ENCODE measurements around the gene VENTX. TPM values are rescaled to one million over a fixed set of nuclear protein-coding genes. Genes with fewer than 3 reads are reported as not detected.

The VENTX gene
- total RNA-seq, result under 1 TPM; 0.07 to 0.12 TPM

GRCh38 chr10:133237588-133238465, at the start of gene VENTX:
Gene VENTX (plus strand): TSS chr10:133237855. CDS start chr10:133237915, 60 bp downstream.
- Mint-ChIP-seq H3K4me1 (ENCODE audit: low read depth) (peaks cover 25% of the 10 kb centered on the region), H3K36me3 (no peaks in the 10 kb centered on the region), H3K27me3 (peaks cover 48% of the 10 kb centered on the region), H3K4me3 (no peak within 1 kb of the TSS), H3K9me3 (no peaks in the 10 kb centered on the region), H3K27ac (no peak within 1 kb of the TSS)
- ChIA-PET POLR2A (no interaction called here), CTCF (no interaction called here)
- no peak for DNase-seq
- intact Hi-C loops (cut with micrococcal nuclease), result no loop called here

GRCh38 chr10:133187906-133188681, 49.6 kb upstream of the VENTX start:
- DNase-seq, result no peak
- POLR2A ChIA-PET, result no interaction called here
- H3K4me1 Mint-ChIP-seq (ENCODE audit: low read depth), result no peaks in the 10 kb centered on the region
- no peak overlapping the region for H3K27ac Mint-ChIP-seq
- H3K9me3 Mint-ChIP-seq, result no peaks in the 10 kb centered on the region
- no peaks in the 10 kb centered on the region for H3K36me3 Mint-ChIP-seq
- no peak overlapping the region for H3K4me3 Mint-ChIP-seq
- intact Hi-C loops (cut with micrococcal nuclease), result no loop called here
- CTCF ChIA-PET, result no interaction called here
- no peaks in the 10 kb centered on the region for H3K27me3 Mint-ChIP-seq

- intact Hi-C loops (cut with micrococcal nuclease), result no loop called here
- no peaks in the 10 kb centered on the region for H3K4me1 Mint-ChIP-seq (ENCODE audit: low read depth)
- CTCF ChIA-PET, result no interaction called here
Observed at GRCh38 chr10:133189256-133189655, 48.4 kb upstream of the VENTX start.

GRCh38 chr10:133189726-133190125, 47.9 kb upstream of the VENTX start:
- no peak overlapping the region for H3K4me3 Mint-ChIP-seq
- no peaks in the 10 kb centered on the region for H3K36me3 Mint-ChIP-seq
- H3K27ac Mint-ChIP-seq, result no peak overlapping the region
- H3K27me3 Mint-ChIP-seq, result no peaks in the 10 kb centered on the region
- CTCF ChIA-PET, result no interaction called here
- peaks cover 4% of the 10 kb centered on the region for H3K9me3 Mint-ChIP-seq
- H3K4me1 Mint-ChIP-seq (ENCODE audit: low read depth), result no peaks in the 10 kb centered on the region
- POLR2A ChIA-PET, result no interaction called here
- intact Hi-C loops (cut with micrococcal nuclease), result no loop called here
- no peak for DNase-seq

More at GRCh38 chr10:133189256-133189655, 48.4 kb upstream of the VENTX start:
- H3K9me3 Mint-ChIP-seq, result peaks cover 4% of the 10 kb centered on the region
- no peak overlapping the region for H3K4me3 Mint-ChIP-seq
- POLR2A ChIA-PET, result no interaction called here
- no peaks in the 10 kb centered on the region for H3K36me3 Mint-ChIP-seq
- no peak for DNase-seq
- H3K27ac Mint-ChIP-seq, result no peak overlapping the region
- H3K27me3 Mint-ChIP-seq, result no peaks in the 10 kb centered on the region

- no peaks in the 10 kb centered on the region for H3K4me1 Mint-ChIP-seq (ENCODE audit: low read depth)
- peaks cover 4% of the 10 kb centered on the region for H3K9me3 Mint-ChIP-seq
- ChIA-PET POLR2A (no interaction called here), CTCF (no interaction called here)
- no peak overlapping the region for H3K27ac Mint-ChIP-seq
- H3K4me3 Mint-ChIP-seq, result no peak overlapping the region
- H3K27me3 Mint-ChIP-seq, result no peaks in the 10 kb centered on the region
- no peak for DNase-seq
- H3K36me3 Mint-ChIP-seq, result no peaks in the 10 kb centered on the region
- intact Hi-C loops (cut with micrococcal nuclease), result no loop called here
Observed at GRCh38 chr10:133190225-133190624, 47.4 kb upstream of the VENTX start.

GRCh38 chr10:133191651-133192050, 46.0 kb upstream of the VENTX start:
- Mint-ChIP-seq H3K36me3 (no peaks in the 10 kb centered on the region), H3K27ac (no peak overlapping the region), H3K9me3 (peaks cover 4% of the 10 kb centered on the region), H3K4me1 (ENCODE audit: low read depth) (no peaks in the 10 kb centered on the region), H3K4me3 (no peak overlapping the region), H3K27me3 (no peaks in the 10 kb centered on the region)
- ChIA-PET POLR2A (no interaction called here), CTCF (no interaction called here)
- intact Hi-C loops (cut with micrococcal nuclease), result no loop called here
- no peak for DNase-seq

- no peak overlapping the region for H3K27ac Mint-ChIP-seq
- no peak for DNase-seq
- H3K9me3 Mint-ChIP-seq, result peaks cover 4% of the 10 kb centered on the region
- H3K36me3 Mint-ChIP-seq, result no peaks in the 10 kb centered on the region
- intact Hi-C loops (cut with micrococcal nuclease), result no loop called here
- no peak overlapping the region for H3K4me3 Mint-ChIP-seq
- H3K4me1 Mint-ChIP-seq (ENCODE audit: low read depth), result no peaks in the 10 kb centered on the region
- POLR2A ChIA-PET, result no interaction called here
- H3K27me3 Mint-ChIP-seq, result no peaks in the 10 kb centered on the region
- CTCF ChIA-PET, result no interaction called here
Observed at GRCh38 chr10:133194151-133194550, 43.5 kb upstream of the VENTX start.

- H3K36me3 Mint-ChIP-seq, result no peaks in the 10 kb centered on the region
- CTCF ChIA-PET, result no interaction called here
- no peaks in the 10 kb centered on the region for H3K27me3 Mint-ChIP-seq
- intact Hi-C loops (cut with micrococcal nuclease), result no loop called here
- H3K27ac Mint-ChIP-seq, result no peak overlapping the region
- no peak for DNase-seq
- H3K4me1 Mint-ChIP-seq (ENCODE audit: low read depth), result no peaks in the 10 kb centered on the region
- H3K9me3 Mint-ChIP-seq, result peaks cover 4% of the 10 kb centered on the region
- no peak overlapping the region for H3K4me3 Mint-ChIP-seq
- POLR2A ChIA-PET, result no interaction called here
Observed at GRCh38 chr10:133195096-133195495, 42.6 kb upstream of the VENTX start.

GRCh38 chr10:133195611-133196010, 42.0 kb upstream of the VENTX start:
- H3K4me3 Mint-ChIP-seq, result no peak overlapping the region
- ChIA-PET POLR2A (no interaction called here), CTCF (no interaction called here)
- intact Hi-C loops (cut with micrococcal nuclease), result no loop called here
- H3K4me1 Mint-ChIP-seq (ENCODE audit: low read depth), result no peaks in the 10 kb centered on the region
- H3K36me3 Mint-ChIP-seq, result no peaks in the 10 kb centered on the region
- H3K9me3 Mint-ChIP-seq, result peaks cover 4% of the 10 kb centered on the region
- no peak for DNase-seq
- no peak overlapping the region for H3K27ac Mint-ChIP-seq
- no peaks in the 10 kb centered on the region for H3K27me3 Mint-ChIP-seq

GRCh38 chr10:133196221-133196915, 41.3 kb upstream of the VENTX start:
- Mint-ChIP-seq H3K27ac (no peak overlapping the region), H3K4me1 (ENCODE audit: low read depth) (no peaks in the 10 kb centered on the region), H3K27me3 (no peaks in the 10 kb centered on the region), H3K36me3 (no peaks in the 10 kb centered on the region), H3K4me3 (no peak overlapping the region), H3K9me3 (peaks cover 4% of the 10 kb centered on the region)
- CTCF ChIA-PET, result no interaction called here
- intact Hi-C loops (cut with micrococcal nuclease), result no loop called here
- POLR2A ChIA-PET, result no interaction called here
- no peak for DNase-seq

GRCh38 chr10:133196936-133197758, 40.5 kb upstream of the VENTX start:
- no peaks in the 10 kb centered on the region for H3K36me3 Mint-ChIP-seq
- CTCF ChIA-PET, result no interaction called here
- no peak overlapping the region for H3K4me3 Mint-ChIP-seq
- no peaks in the 10 kb centered on the region for H3K4me1 Mint-ChIP-seq (ENCODE audit: low read depth)
- H3K27ac Mint-ChIP-seq, result no peak overlapping the region
- intact Hi-C loops (cut with micrococcal nuclease), result no loop called here
- no peaks in the 10 kb centered on the region for H3K27me3 Mint-ChIP-seq
- no peak for DNase-seq
- peaks cover 4% of the 10 kb centered on the region for H3K9me3 Mint-ChIP-seq
- POLR2A ChIA-PET, result no interaction called here

- CTCF ChIA-PET, result no interaction called here
- peaks cover 4% of the 10 kb centered on the region for H3K9me3 Mint-ChIP-seq
- POLR2A ChIA-PET, result no interaction called here
Observed at GRCh38 chr10:133197786-133198185, 39.9 kb upstream of the VENTX start.

More at GRCh38 chr10:133197786-133198185, 39.9 kb upstream of the VENTX start:
- no peaks in the 10 kb centered on the region for H3K4me1 Mint-ChIP-seq (ENCODE audit: low read depth)
- no peak overlapping the region for H3K27ac Mint-ChIP-seq
- DNase-seq, result no peak
- H3K36me3 Mint-ChIP-seq, result no peaks in the 10 kb centered on the region
- intact Hi-C loops (cut with micrococcal nuclease), result no loop called here
- no peaks in the 10 kb centered on the region for H3K27me3 Mint-ChIP-seq
- H3K4me3 Mint-ChIP-seq, result no peak overlapping the region

All from activated CD4-positive, alpha-beta memory T cell treated with anti-CD3 and anti-CD28 coated beads for 36 hours (primary cell).